ENCODE results near the gene LIMK2. TPM values are rescaled to one million over a fixed set of nuclear protein-coding genes. Genes with fewer than 3 reads are reported as not detected.

Gene LIMK2
- total RNA-seq, 3 donors from 2014 or later, result 6.9 to 146 (median 135) TPM

- Histone ChIP-seq H3K36me3 (peaks cover 11% of the 10 kb centered on the region), H3K4me1 (peaks cover 7% of the 10 kb centered on the region in 2 donors), H3K4me3 (no peak overlapping the region), H3K27ac (no peak overlapping the region), H3K9me3 (no peaks in the 10 kb centered on the region), H3K27me3 (no peaks in the 10 kb centered on the region)
- no peak for DNase-seq (ENCODE audit: low spot score in 2 of 2)
- intact Hi-C loops (cut with DNase I; ENCODE audit: low total_unique reads), result no loop called here
- no peak for TF ChIP-seq POLR2A (IDR thresholded peaks at IDR 0.05)
Observed at GRCh38 chr22:31262312-31263133, 50.4 kb downstream of the LIMK2 start.

GRCh38 chr22:31263896-31264640 is 52.0 kb downstream of the LIMK2 start:
- Histone ChIP-seq H3K9me3 (no peaks in the 10 kb centered on the region), H3K27me3 (no peaks in the 10 kb centered on the region), H3K27ac (peak overlapping the region in 1 of 2 donors; percentile 26), H3K4me1 (peaks cover 0 to 3% of the 10 kb centered on the region in 2 donors), H3K4me3 (no peak overlapping the region), H3K36me3 (peaks cover 20% of the 10 kb centered on the region)
- no peak for DNase-seq (ENCODE audit: low spot score in 2 of 2)
- intact Hi-C loops (cut with DNase I; ENCODE audit: low total_unique reads), result no loop called here
- TF ChIP-seq POLR2AphosphoS5 (IDR thresholded peaks at IDR 0.05), result no peak
- TF ChIP-seq CTCF (IDR thresholded peaks at IDR 0.05), result no peak
- no peak for TF ChIP-seq POLR2A (IDR thresholded peaks at IDR 0.05)

GRCh38 chr22:31268281-31268680 is 56.2 kb downstream of the LIMK2 start:
- DNase-seq (ENCODE audit: low spot score in 2 of 2), result no peak
- intact Hi-C loops (cut with DNase I; ENCODE audit: low total_unique reads), result no loop called here
- peaks cover 15% of the 10 kb centered on the region for H3K36me3 ChIP-seq
- no peaks in the 10 kb centered on the region for H3K4me1 ChIP-seq
- TF ChIP-seq POLR2AphosphoS5 (IDR thresholded peaks at IDR 0.05), result no peak
- no peak for TF ChIP-seq POLR2A (IDR thresholded peaks at IDR 0.05)
- no peak for TF ChIP-seq CTCF (IDR thresholded peaks at IDR 0.05)
- peak overlapping the region in 1 of 2 donors; percentile 33 for H3K27ac ChIP-seq
- no peaks in the 10 kb centered on the region for H3K9me3 ChIP-seq
- no peak overlapping the region for H3K4me3 ChIP-seq
- no peaks in the 10 kb centered on the region for H3K27me3 ChIP-seq

GRCh38 chr22:31269892-31270579 is 57.9 kb downstream of the LIMK2 start:
- no peak overlapping the region for H3K4me3 ChIP-seq
- H3K27me3 ChIP-seq, result no peaks in the 10 kb centered on the region
- intact Hi-C loops (cut with DNase I; ENCODE audit: low total_unique reads), result loop anchor here (10.0 kb wide), 1 partner anchor 55 kb away; the partner anchor contains the start of gene LIMK2
- TF ChIP-seq POLR2AphosphoS5 (IDR thresholded peaks at IDR 0.05) (no peak), CTCF (IDR thresholded peaks at IDR 0.05) (no peak), POLR2A (IDR thresholded peaks at IDR 0.05) (no peak)
- peaks cover 0 to 5% of the 10 kb centered on the region in 2 donors for H3K4me1 ChIP-seq
- DNase-seq (ENCODE audit: low spot score in 2 of 2), result no peak
- H3K9me3 ChIP-seq, result no peaks in the 10 kb centered on the region
- H3K27ac ChIP-seq, result peak overlapping the region; percentile 62 to 70
- peaks cover 15% of the 10 kb centered on the region for H3K36me3 ChIP-seq

- intact Hi-C loops (cut with DNase I; ENCODE audit: low total_unique reads), result loop anchor here (10.0 kb wide), 1 partner anchor 56 kb away; the partner anchor contains the start of gene LIMK2
- TF ChIP-seq POLR2A (IDR thresholded peaks at IDR 0.05), result no peak
- H3K27ac ChIP-seq, result peak overlapping the region; percentile 62 to 70
- H3K9me3 ChIP-seq, result no peaks in the 10 kb centered on the region
- DNase-seq (ENCODE audit: low spot score in 2 of 2), result no peak
- H3K4me3 ChIP-seq, result no peak overlapping the region
- H3K4me1 ChIP-seq, result peaks cover 0 to 5% of the 10 kb centered on the region in 2 donors
- H3K36me3 ChIP-seq, result peaks cover 15% of the 10 kb centered on the region
- no peaks in the 10 kb centered on the region for H3K27me3 ChIP-seq
Observed at GRCh38 chr22:31271026-31271425, 58.9 kb downstream of the LIMK2 start.

All from breast epithelium (tissue), 4 donors.